Gastrocnemius medialis (tissue), 4 donors: ENCODE measurements around the gene PLPPR1. TPM values are rescaled to one million over a fixed set of nuclear protein-coding genes. Genes with fewer than 3 reads are reported as not detected.
"Not testable (repeated sequence)": the region's sequence is repeated elsewhere in the genome, so short reads cannot be mapped to it uniquely, and the experiment has no call there.

Source experiments
- ATAC-seq, 2 donors: fragments of 150-250 bp; one replicate each; pipeline ENCODE4 v1.9.1; 2016
- DNase-seq, 2 donors: peaks; one replicate each; pipeline ENCODE4 v3.0.0-alpha.2; 2019
- H3K27ac ChIP-seq, 4 donors: fragments of 200-600 bp; sonication (generic); 1 replicate in 1 of 4; 2 replicates in 3 of 4; pipeline ENCODE4 v1.5.1; 2016 to 2018; ENCODE audit warnings: mild to moderate bottlenecking in 2 of 4, moderate library complexity in 1 of 4
- H3K27me3 ChIP-seq, 3 donors: fragments of 200-600 bp; sonication (generic) in 2 of 3; 1 replicate in 1 of 3; 2 replicates in 2 of 3; pipeline versions ENCODE4 v1.5.1 to v1.6.0; 2016 to 2019; ENCODE audit warnings: mild to moderate bottlenecking in 1 of 3, moderate library complexity in 1 of 3
- H3K36me3 ChIP-seq, 2 donors: fragments of 200-600 bp; sonication (generic) in 1 of 2; one replicate each; pipeline ENCODE4 v1.5.1; 2017 to 2018
- H3K4me1 ChIP-seq, 2 donors: fragments of 200-600 bp; sonication (generic) in 1 of 2; one replicate each; pipeline ENCODE4 v1.5.1; 2016 to 2017; ENCODE audit warnings: mild to moderate bottlenecking in 2 of 2
- H3K4me3 ChIP-seq, 4 donors: fragments of 200-600 bp; sonication (generic) in 3 of 4; 1 replicate in 1 of 4; 2 replicates in 3 of 4; pipeline ENCODE4 v1.5.1; 2016 to 2019; ENCODE audit warnings: mild to moderate bottlenecking in 2 of 4
- H3K9me3 ChIP-seq, 3 donors: fragments of 200-600 bp; sonication (generic) in 2 of 3; 1 replicate in 1 of 3; 2 replicates in 2 of 3; pipeline ENCODE4 v1.5.1; 2016 to 2019
- POLR2A ChIP-seq, 2 donors: fragments of 450-650 bp; IDR thresholded peaks; one replicate each; pipeline ENCODE4 v1.6.1; 2017; ENCODE audit warnings: antibody characterized with exemption in 2 of 2, mild to moderate bottlenecking in 2 of 2, moderate library complexity in 2 of 2
- in situ Hi-C, 4 donors: fragments of 200-750 bp; cut with MboI; loops; one replicate each; pipeline versions ENCODE4 v1.15.0 to v1.8.0; 2017; ENCODE audit warnings: low sequenced_read_pairs in 4 of 4
- intact Hi-C: fragments of 100-400 bp; cut with DNase I; formaldehyde crosslinking; loops from one replicate; pipeline ENCODE4 v1.15.1; 2023; ENCODE audit warnings: low total_unique reads
- total RNA-seq, 4 donors: library from RNA; depleted of rRNA; stranded (reverse); fragments of >200 nt; gene quantifications; one replicate each; pipeline versions ENCODE4 v1.1.0 to v1.2.3, GENCODE V29; 2016
- TF ChIP-seq, protein P1 (sequence below), 5 experiments: fragments of 450-650 bp in 3 of 5; fragments of 200-600 bp in 2 of 5; sonication (generic) in 2 of 5; IDR thresholded peaks in 4 of 5; conservative IDR thresholded peaks in 1 of 5; 1 replicate in 4 of 5; 2 replicates in 1 of 5; pipeline ENCODE4 v1.5.1; 2016 to 2019; ENCODE audit warnings: antibody characterized with exemption in 5 of 5, mild to moderate bottlenecking in 3 of 5, moderate library complexity in 3 of 5

Gene PLPPR1
- total RNA-seq, 4 donors from 2014 or later = not detected

DNA sequence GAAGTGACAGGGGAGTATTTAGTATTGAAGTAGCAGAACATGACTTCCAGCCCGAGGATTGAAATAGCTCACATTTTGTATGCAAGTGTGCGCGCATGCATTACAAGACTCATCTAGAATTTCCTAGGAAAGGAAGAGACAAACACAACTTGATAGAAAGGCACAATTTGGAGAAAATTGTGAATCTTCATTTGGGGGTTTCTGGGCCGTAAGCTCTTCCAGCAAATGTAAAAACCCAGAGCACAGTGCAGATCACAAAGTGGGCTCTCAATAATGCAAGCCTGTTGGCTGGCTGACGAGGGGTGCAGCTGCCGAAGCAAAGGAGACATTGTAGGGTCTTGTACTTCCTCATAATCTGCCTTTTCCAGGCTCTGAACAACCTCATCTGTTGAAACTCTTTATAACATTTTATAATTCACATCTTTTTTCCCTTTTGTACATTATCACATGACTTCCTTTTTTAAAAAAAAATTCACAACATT lies 247.3 kb downstream of the PLPPR1 start:
- in situ Hi-C loops (no loop called here), intact Hi-C loops (no loop called here)
- Histone ChIP-seq H3K4me3 (no peak overlapping the region), H3K4me1 (no peaks in the 10 kb centered on the region), H3K36me3 (no peaks in the 10 kb centered on the region), H3K27ac (no peak overlapping the region), H3K9me3 (no peaks in the 10 kb centered on the region), H3K27me3 (no peaks in the 10 kb centered on the region)
- no peak for ATAC-seq
- TF ChIP-seq POLR2A (IDR thresholded peaks at IDR 0.05) = no peak
- TF ChIP-seq, protein P1, sequence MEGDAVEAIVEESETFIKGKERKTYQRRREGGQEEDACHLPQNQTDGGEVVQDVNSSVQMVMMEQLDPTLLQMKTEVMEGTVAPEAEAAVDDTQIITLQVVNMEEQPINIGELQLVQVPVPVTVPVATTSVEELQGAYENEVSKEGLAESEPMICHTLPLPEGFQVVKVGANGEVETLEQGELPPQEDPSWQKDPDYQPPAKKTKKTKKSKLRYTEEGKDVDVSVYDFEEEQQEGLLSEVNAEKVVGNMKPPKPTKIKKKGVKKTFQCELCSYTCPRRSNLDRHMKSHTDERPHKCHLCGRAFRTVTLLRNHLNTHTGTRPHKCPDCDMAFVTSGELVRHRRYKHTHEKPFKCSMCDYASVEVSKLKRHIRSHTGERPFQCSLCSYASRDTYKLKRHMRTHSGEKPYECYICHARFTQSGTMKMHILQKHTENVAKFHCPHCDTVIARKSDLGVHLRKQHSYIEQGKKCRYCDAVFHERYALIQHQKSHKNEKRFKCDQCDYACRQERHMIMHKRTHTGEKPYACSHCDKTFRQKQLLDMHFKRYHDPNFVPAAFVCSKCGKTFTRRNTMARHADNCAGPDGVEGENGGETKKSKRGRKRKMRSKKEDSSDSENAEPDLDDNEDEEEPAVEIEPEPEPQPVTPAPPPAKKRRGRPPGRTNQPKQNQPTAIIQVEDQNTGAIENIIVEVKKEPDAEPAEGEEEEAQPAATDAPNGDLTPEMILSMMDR (IDR thresholded peaks at IDR 0.05 in 4 of 5, conservative IDR thresholded peaks at IDR 0.05 in 1 of 5) = no peak
- no peak for DNase-seq

DNA sequence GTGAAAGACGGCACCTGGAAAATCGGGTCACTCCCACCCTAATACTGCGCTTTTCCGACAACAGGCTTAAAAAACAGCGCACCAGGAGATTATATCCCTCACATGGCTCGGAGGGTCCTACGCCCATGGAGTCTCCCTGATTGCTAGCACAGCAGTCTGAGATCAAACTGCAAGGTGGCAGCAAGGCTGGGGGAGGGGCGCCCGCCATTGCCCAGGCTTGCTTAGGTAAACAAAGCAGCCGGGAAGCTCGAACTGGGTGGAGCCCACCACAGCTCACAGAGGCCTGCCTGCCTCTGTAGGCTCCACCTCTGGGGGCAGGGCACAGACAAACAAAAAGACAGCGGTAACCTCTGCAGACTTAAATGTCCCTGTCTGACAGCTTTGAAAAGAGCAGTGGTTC lies 262.5 kb downstream of the PLPPR1 start:
- intact Hi-C loops, H3K36me3 ChIP-seq, H3K27me3 ChIP-seq, H3K4me3 ChIP-seq, H3K9me3 ChIP-seq, in situ Hi-C loops, ATAC-seq, H3K27ac ChIP-seq, DNase-seq, H3K4me1 ChIP-seq: not testable (repeated sequence)

DNA sequence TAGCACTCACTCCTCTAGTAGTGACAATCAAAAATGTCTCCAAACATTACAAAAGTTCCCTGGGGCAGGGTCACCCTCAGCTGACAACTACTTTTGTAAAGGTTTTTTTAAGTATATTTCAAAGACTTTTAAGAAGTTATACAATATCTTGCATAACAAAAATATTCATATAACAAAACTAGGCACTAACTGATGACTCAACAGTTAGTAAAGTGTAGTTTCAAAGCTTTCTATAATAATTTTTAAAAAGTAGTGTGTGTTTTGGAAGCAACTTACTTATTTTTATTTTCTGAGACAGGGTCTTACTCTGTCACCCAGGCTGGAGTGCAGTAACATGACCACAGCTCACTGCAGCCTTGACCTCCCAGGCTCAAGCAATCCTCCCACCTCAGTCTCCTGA lies 271.4 kb downstream of the PLPPR1 start:
- intact Hi-C loops = no loop called here
- Histone ChIP-seq H3K4me1 (no peaks in the 10 kb centered on the region), H3K4me3 (no peak overlapping the region), H3K36me3 (no peaks in the 10 kb centered on the region), H3K27me3 (no peaks in the 10 kb centered on the region), H3K9me3 (no peaks in the 10 kb centered on the region), H3K27ac (no peak overlapping the region)
- in situ Hi-C loops = loop anchor here (10.0 to 25.0 kb wide), 3 partner anchors 588 to 695 kb away; no protein-coding TSS in a partner anchor
- no peak for DNase-seq
- no peak for ATAC-seq
- TF ChIP-seq, protein P1 (IDR thresholded peaks at IDR 0.05 in 4 of 5, conservative IDR thresholded peaks at IDR 0.05 in 1 of 5) = no peak
- no peak for TF ChIP-seq POLR2A (IDR thresholded peaks at IDR 0.05)

DNA sequence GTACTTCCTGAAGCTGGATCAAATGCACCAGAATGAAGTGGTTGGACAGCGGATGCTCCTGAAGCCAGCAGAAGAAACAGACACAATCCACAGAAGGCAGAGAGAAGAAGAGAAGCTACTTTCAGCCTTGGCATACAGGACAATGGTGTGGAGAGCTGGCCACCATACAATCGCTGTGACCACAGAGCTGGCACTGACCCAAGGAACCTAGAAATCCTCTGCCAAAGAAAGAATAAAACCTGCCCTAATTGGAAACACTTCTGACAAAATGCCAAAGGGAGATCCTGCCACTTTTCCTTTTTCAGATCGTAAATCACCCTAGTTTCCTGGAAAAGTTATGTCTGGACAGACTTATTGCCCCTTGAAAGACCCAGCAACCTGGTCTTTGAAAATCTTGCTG lies 278.5 kb downstream of the PLPPR1 start:
- TF ChIP-seq POLR2A (IDR thresholded peaks at IDR 0.05) = no peak
- TF ChIP-seq, protein P1 (IDR thresholded peaks at IDR 0.05 in 4 of 5, conservative IDR thresholded peaks at IDR 0.05 in 1 of 5) = no peak
- intact Hi-C loops = no loop called here
- Histone ChIP-seq H3K4me3 (no peak overlapping the region), H3K4me1 (no peaks in the 10 kb centered on the region), H3K9me3 (no peaks in the 10 kb centered on the region), H3K27ac (no peak overlapping the region), H3K36me3 (no peaks in the 10 kb centered on the region), H3K27me3 (no peaks in the 10 kb centered on the region)
- ATAC-seq (no peak), DNase-seq (no peak)
- in situ Hi-C loops = loop anchor here (5.0 to 25.0 kb wide), 4 partner anchors 595 to 705 kb away; no protein-coding TSS in a partner anchor

DNA sequence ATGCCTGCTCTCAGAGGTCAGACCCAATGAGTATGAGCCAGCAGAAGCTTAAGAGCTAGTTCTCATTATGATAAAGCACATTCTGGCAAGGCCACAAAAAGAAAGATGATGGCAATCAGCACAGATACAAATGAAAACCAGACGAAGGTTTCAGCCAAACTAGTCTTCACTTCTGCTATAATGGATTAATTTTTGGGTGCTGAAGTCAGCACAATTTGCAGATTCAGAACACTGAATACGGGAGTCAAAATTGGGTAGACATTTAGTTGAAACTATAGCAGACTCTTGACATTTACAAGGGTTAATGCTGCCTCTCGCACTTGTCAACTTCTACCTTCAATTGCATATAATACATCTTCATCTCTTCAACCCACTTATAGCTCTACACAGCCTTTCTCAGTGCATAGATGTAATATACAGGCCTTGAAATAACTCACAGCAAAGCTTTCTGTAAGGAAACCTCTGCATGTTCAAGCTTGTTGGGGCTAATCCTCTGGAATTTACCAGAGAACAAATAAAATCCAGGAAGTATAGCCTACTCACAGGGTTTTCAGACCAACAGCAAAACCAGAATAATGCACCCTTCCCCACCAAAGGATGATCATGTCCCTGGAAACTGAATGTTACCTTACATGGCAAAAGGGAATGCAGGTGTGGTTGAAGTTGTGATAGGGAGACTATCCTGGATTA lies 279.1 kb downstream of the PLPPR1 start:
- Histone ChIP-seq H3K4me1 (no peaks in the 10 kb centered on the region), H3K9me3 (no peaks in the 10 kb centered on the region), H3K27me3 (no peaks in the 10 kb centered on the region), H3K4me3 (no peak overlapping the region), H3K27ac (no peak overlapping the region), H3K36me3 (no peaks in the 10 kb centered on the region)
- in situ Hi-C loops (loop anchor here (5.0 to 25.0 kb wide), 4 partner anchors 595 to 705 kb away; no protein-coding TSS in a partner anchor), intact Hi-C loops (no loop called here)
- no peak for TF ChIP-seq POLR2A (IDR thresholded peaks at IDR 0.05)
- TF ChIP-seq, protein P1 (IDR thresholded peaks at IDR 0.05 in 4 of 5, conservative IDR thresholded peaks at IDR 0.05 in 1 of 5) = no peak
- no peak for ATAC-seq
- no peak for DNase-seq
